Kidney (tissue), 14 donors: ENCODE results near the gene SPATA6. TPM values are rescaled to one million over a fixed set of nuclear protein-coding genes. Genes with fewer than 3 reads are reported as not detected.
A peak's percentile ranks its signal among the peaks of the same experiment; 100 is the strongest.
"Not testable (repeated sequence)": the region's sequence is repeated elsewhere in the genome, so short reads cannot be mapped to it uniquely, and the experiment has no call there.

ENCODE experiments used
- DNase-seq, 5 donors: peaks; one replicate each; pipeline ENCODE4 v3.0.0-alpha.2; 2013 to 2020
- FAIRE-seq: peaks from 2 replicates; lab custom pipeline; 2012; peaks lifted over from hg19 to GRCh38; lab: Jason Lieb, UNC
- H3K27ac ChIP-seq, 2 donors: one replicate each; pipeline ENCODE4 v1.7.0; 2013; ENCODE audit warnings: low read depth in 2 of 2, low read length in 2 of 2, inconsistent platforms in 1 of 2
- H3K27me3 ChIP-seq: one replicate; pipeline ENCODE4 v1.7.1; 2013; ENCODE audit warnings: low read length, inconsistent platforms; ENCODE audit not compliant: control insufficient read depth, insufficient read depth
- H3K36me3 ChIP-seq, 3 donors: one replicate each; pipeline versions ENCODE4 v1.7.0 to v1.7.1; 2013; ENCODE audit warnings: low read length in 3 of 3, control low read depth in 1 of 3, inconsistent platforms in 1 of 3; ENCODE audit not compliant: insufficient read depth in 3 of 3, control insufficient read depth in 2 of 3
- H3K4me1 ChIP-seq, 3 donors: one replicate each; pipeline versions ENCODE4 v1.7.0 to v1.7.1; 2013; ENCODE audit warnings: low read length in 3 of 3, inconsistent platforms in 1 of 3, low read depth in 1 of 3; ENCODE audit not compliant: control insufficient read depth in 2 of 3, insufficient read depth in 2 of 3
- H3K4me3 ChIP-seq, 3 donors: one replicate each; pipeline versions ENCODE4 v1.7.0 to v1.8.1; 2013; ENCODE audit warnings: low read length in 3 of 3, control low read depth in 1 of 3, inconsistent platforms in 1 of 3
- H3K9ac ChIP-seq, 3 donors: one replicate each; pipeline versions ENCODE4 v1.7.0 to v1.7.1; 2013; ENCODE audit warnings: low read length in 3 of 3, control low read depth in 1 of 3, inconsistent platforms in 1 of 3
- H3K9me3 ChIP-seq, 3 donors: one replicate each; pipeline versions ENCODE4 v1.7.0 to v1.7.1; 2013; ENCODE audit warnings: low read length in 3 of 3, control low read depth in 1 of 3, inconsistent platforms in 1 of 3; ENCODE audit not compliant: control insufficient read depth in 2 of 3, insufficient read depth in 1 of 3
- CTCF ChIP-seq: IDR thresholded peaks from 3 replicates; pipeline ENCODE4 v1.5.1; 2012; ENCODE audit warnings: mild to moderate bottlenecking, moderate library complexity, borderline replicate concordance; ENCODE audit not compliant: insufficient read depth; ENCODE audit errors: extremely low read depth
- intact Hi-C: fragments of 100-400 bp; cut with DNase I; formaldehyde crosslinking; loops from one replicate; pipeline ENCODE4 v1.11.1; 2022
- polyA plus RNA-seq: library from polyadenylated mRNA; stranded (reverse); fragments of 350-450 nt; fragmentation: Illumina TruSeq; extraction: RNeasy Lipid Tissue Mini Kit (QIAGEN cat#74804); gene quantifications from one replicate; pipeline ENCODE4 v1.2.3, GENCODE V29; 2014; ENCODE audit warnings: low read depth, low replicate concordance; ENCODE audit not compliant: insufficient read depth
- total RNA-seq: library from RNA; stranded (reverse); fragmentation: NEBNext Ultra II Directional; extraction: Animal tissue kit (Norgen Biotek cat#: 25700); gene quantifications from one replicate; pipeline ENCODE4 v1.2.1, GENCODE V29; 2021
- donor health status: control.
- donor health status: control.
- donor health status: control.
- donor health status: control.
- donor health status: control.
- donor health status: DM: yes; HTN: yes; CAD: no.
- donor health status: Normal renal cell carcinoma (clear cell type).

Gene SPATA6
- total and polyA plus RNA-seq, 2 donors from 2014 or later: 5.6 to 32.5 TPM

GRCh38 chr1:48450505-48450904 is 21.5 kb downstream of the SPATA6 start:
- H3K36me3 ChIP-seq: peaks cover 0 to 4% (median 0%) of the 10 kb centered on the region in 3 donors
- FAIRE-seq (no peak), DNase-seq (no peak)
- TF ChIP-seq CTCF: no peak
- H3K27me3 ChIP-seq: no peaks in the 10 kb centered on the region
- no peak overlapping the region for H3K4me3 ChIP-seq
- intact Hi-C loops: no loop called here
- no peaks in the 10 kb centered on the region for H3K4me1 ChIP-seq
- no peak overlapping the region for H3K27ac ChIP-seq
- H3K9me3 ChIP-seq: no peaks in the 10 kb centered on the region
- H3K9ac ChIP-seq: no peak overlapping the region

GRCh38 chr1:48448932-48449331 is 23.1 kb downstream of the SPATA6 start:
- H3K9me3 ChIP-seq: no peaks in the 10 kb centered on the region
- DNase-seq (no peak), FAIRE-seq (no peak)
- peaks cover 0 to 4% (median 0%) of the 10 kb centered on the region in 3 donors for H3K36me3 ChIP-seq
- no peaks in the 10 kb centered on the region for H3K4me1 ChIP-seq
- intact Hi-C loops: no loop called here
- no peak overlapping the region for H3K4me3 ChIP-seq
- no peak overlapping the region for H3K27ac ChIP-seq
- H3K9ac ChIP-seq: no peak overlapping the region
- no peak for TF ChIP-seq CTCF
- no peaks in the 10 kb centered on the region for H3K27me3 ChIP-seq

- FAIRE-seq, DNase-seq, H3K36me3 ChIP-seq, intact Hi-C loops, H3K27me3 ChIP-seq, H3K4me1 ChIP-seq, H3K4me3 ChIP-seq, H3K27ac ChIP-seq, H3K9ac ChIP-seq, H3K9me3 ChIP-seq: not testable (repeated sequence)
Observed at GRCh38 chr1:48444186-48444585, 27.8 kb downstream of the SPATA6 start.

- no peak for TF ChIP-seq CTCF
- intact Hi-C loops: no loop called here
- DNase-seq (peak in 1 of 5 donors; percentile 2), FAIRE-seq (no peak)
- Histone ChIP-seq H3K27me3 (no peaks in the 10 kb centered on the region), H3K9me3 (no peaks in the 10 kb centered on the region), H3K27ac (no peak overlapping the region), H3K4me3 (no peak overlapping the region), H3K4me1 (no peaks in the 10 kb centered on the region), H3K36me3 (peaks cover 0 to 4% (median 0%) of the 10 kb centered on the region in 3 donors), H3K9ac (no peak overlapping the region)
Observed at GRCh38 chr1:48442864-48443619, 29.0 kb downstream of the SPATA6 start.

- DNase-seq, H3K4me1 ChIP-seq, intact Hi-C loops, FAIRE-seq, H3K27me3 ChIP-seq, H3K4me3 ChIP-seq, H3K9ac ChIP-seq, H3K9me3 ChIP-seq, H3K36me3 ChIP-seq, H3K27ac ChIP-seq: not testable (repeated sequence)
Observed at GRCh38 chr1:48440786-48441185, 31.2 kb downstream of the SPATA6 start.
